GM06990 (cell line): ENCODE results near the gene IFNG-AS1.
A peak's percentile ranks its signal among the peaks of the same experiment; 100 is the strongest.

Source experiments
- DNase-seq: peaks from one replicate; pipeline ENCODE4 v3.0.0-alpha.2; 2011; ENCODE audit not compliant: insufficient read length; ENCODE audit errors: extremely low read depth
- H3K27me3 ChIP-seq: replicated peaks from 2 replicates; pipeline ENCODE4 v1.6.0; 2011; ENCODE audit warnings: low read length; ENCODE audit not compliant: control insufficient read depth, insufficient read depth
- H3K36me3 ChIP-seq: 2 replicates; pipeline ENCODE4 v1.5.1; 2011; ENCODE audit warnings: low read length; ENCODE audit not compliant: control insufficient read depth, insufficient read depth
- H3K4me3 ChIP-seq: replicated peaks from 2 replicates; pipeline ENCODE4 v1.5.1; 2011; ENCODE audit warnings: low read depth, mild to moderate bottlenecking, control low read depth, low read length
- TF ChIP-seq, protein P1 (sequence below): IDR thresholded peaks from 2 replicates; pipeline ENCODE4 v1.5.1; 2011; ENCODE audit warnings: low read length, control low read depth, mild to moderate bottlenecking, inconsistent platforms; ENCODE audit not compliant: insufficient read depth, poor library complexity, severe bottlenecking

IFNG-AS1 gene

DNA sequence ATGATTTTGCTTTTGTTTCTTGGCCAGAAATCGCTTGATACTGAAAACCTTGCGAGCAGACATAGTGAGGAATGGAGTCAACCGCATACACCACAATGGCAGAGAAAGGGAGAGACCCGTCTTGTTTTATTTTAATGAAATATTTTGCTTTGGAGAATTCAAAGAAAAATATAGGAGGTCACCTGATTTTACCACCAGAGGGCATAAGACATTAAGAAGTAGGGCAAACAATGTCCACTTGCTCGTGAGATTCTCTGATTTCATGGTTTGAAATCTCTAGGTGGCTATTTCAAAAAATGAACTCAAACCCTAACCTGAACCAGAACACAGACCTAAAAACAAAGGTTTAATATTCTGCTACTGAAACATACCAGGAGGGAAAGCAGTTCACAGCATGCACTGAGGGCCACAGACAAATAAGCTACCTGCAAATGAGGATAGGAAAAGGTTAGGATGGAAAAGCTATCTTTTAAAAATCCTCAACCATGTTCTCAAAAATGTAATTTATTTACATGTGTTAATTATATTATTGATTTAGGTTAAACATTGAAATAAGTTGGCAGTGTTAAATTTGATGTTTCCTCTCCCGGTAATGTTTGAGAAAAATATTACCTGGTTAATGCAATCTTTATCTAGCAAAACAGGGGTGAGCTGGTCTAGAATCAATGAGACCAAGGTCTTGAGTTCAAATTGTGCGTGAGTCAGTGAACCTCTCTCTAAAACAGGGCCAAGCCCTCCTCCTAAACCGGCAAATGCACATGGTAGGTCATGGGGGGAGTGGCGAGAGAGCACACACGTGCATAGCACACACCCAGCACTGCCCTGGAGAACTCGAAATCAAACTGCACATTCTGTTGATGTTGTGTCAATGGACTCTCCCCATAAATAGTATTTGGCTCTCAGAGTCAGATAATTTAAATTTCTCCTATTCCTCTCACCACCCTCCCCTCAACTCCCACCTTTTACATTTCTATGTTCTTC, 12.5 kb downstream of the IFNG-AS1 start:
- no peak for DNase-seq
- H3K4me3 ChIP-seq, result no peak overlapping the region
- TF ChIP-seq, protein P1, sequence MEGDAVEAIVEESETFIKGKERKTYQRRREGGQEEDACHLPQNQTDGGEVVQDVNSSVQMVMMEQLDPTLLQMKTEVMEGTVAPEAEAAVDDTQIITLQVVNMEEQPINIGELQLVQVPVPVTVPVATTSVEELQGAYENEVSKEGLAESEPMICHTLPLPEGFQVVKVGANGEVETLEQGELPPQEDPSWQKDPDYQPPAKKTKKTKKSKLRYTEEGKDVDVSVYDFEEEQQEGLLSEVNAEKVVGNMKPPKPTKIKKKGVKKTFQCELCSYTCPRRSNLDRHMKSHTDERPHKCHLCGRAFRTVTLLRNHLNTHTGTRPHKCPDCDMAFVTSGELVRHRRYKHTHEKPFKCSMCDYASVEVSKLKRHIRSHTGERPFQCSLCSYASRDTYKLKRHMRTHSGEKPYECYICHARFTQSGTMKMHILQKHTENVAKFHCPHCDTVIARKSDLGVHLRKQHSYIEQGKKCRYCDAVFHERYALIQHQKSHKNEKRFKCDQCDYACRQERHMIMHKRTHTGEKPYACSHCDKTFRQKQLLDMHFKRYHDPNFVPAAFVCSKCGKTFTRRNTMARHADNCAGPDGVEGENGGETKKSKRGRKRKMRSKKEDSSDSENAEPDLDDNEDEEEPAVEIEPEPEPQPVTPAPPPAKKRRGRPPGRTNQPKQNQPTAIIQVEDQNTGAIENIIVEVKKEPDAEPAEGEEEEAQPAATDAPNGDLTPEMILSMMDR, result peak; percentile 42
- no peaks in the 10 kb centered on the region for H3K27me3 ChIP-seq
- H3K36me3 ChIP-seq, result no peaks in the 10 kb centered on the region; the same call in 1 of the 2 replicates

GRCh38 chr12:68003777-68004176, 14.5 kb downstream of the IFNG-AS1 start:
- no peak for DNase-seq
- Histone ChIP-seq H3K36me3 (no peaks in the 10 kb centered on the region; the same call in none of the 2 replicates), H3K4me3 (no peak overlapping the region), H3K27me3 (no peaks in the 10 kb centered on the region)
- TF ChIP-seq, protein P1, result no peak

DNA sequence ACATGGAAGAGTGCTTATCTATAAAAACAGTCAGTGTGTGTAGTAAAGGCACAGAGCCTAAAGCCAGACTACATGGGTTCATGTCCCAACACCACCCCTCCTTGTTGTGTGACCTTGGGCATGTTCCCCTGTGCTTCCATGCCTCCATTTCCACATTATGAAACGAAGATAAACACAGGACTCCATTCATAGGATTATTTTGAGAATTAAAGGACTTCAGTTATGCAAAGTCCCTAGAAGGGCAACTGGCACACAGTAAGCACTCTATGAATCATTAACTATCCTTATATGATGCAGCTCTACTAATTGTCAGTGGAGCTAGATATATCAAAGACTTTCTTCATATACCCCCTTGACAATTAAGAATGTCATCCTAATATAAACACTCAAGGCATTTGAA, 17.8 kb downstream of the IFNG-AS1 start:
- DNase-seq, result no peak
- Histone ChIP-seq H3K36me3 (no peaks in the 10 kb centered on the region; the same call in none of the 2 replicates), H3K4me3 (no peak overlapping the region), H3K27me3 (no peaks in the 10 kb centered on the region)
- TF ChIP-seq, protein P1, result no peak

- no peaks in the 10 kb centered on the region; the same call in none of the 2 replicates for H3K36me3 ChIP-seq
- no peaks in the 10 kb centered on the region for H3K27me3 ChIP-seq
- TF ChIP-seq, protein P1, result no peak
- no peak for DNase-seq
- no peak overlapping the region for H3K4me3 ChIP-seq
Observed at GRCh38 chr12:68007466-68007865, 18.2 kb downstream of the IFNG-AS1 start.

DNA sequence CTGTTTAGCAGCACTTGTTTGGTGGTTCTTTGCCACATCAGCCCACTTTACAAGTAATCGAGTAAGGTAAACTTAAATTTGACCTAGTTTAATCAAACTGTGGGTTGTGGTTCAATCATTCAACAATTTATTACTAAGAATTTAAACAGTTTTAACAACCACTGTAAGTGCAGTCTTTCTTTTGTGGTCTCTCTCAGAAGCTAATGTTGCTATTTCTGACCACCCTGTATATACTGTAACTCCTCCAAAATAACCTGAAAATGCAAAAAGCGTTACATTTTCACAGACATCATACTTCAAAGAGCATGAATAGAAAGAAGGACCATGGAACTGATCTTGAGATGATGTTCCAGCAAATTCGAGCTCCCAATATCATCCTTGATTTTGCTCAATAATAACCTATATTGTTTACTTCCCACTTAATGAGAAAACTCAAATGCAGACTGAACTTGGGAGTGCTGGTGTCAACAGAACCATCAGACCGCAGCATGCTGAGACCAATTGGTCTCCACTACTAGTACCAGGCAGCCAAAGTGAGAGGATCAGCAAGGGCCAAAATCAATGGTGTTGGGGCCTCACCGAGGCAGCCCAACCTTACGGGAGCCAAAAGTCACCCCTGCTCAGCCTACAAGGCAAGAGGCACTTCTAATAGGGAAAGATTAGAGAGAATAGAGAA, 22.1 kb downstream of the IFNG-AS1 start:
- no peak for DNase-seq
- Histone ChIP-seq H3K27me3 (no peaks in the 10 kb centered on the region), H3K36me3 (no peaks in the 10 kb centered on the region; the same call in none of the 2 replicates), H3K4me3 (no peak overlapping the region)
- TF ChIP-seq, protein P1, result no peak
